OCI-LY3 (cell line): ENCODE results near the gene LNX1.

Experiments used
- H2AFZ ChIP-seq: fragments of 200-600, 300-600 bp; shearing (Covaris generic); 2 replicates; pipeline ENCODE4 v1.6.0; 2014; ENCODE audit warnings: antibody characterized with exemption, low read depth, low read length
- H3K27ac ChIP-seq: fragments of 200-600, 300-600 bp; sonication (generic); 2 replicates; pipeline ENCODE4 v1.5.1; 2014; ENCODE audit warnings: mild to moderate bottlenecking, low read length, moderate library complexity, mixed read lengths
- H3K27me3 ChIP-seq: fragments of 200-600, 300-600 bp; sonication (generic); 2 replicates; pipeline ENCODE4 v1.6.1; 2014; ENCODE audit warnings: low read depth, low read length, mixed read lengths
- H3K36me3 ChIP-seq: fragments of 200-600, 300-600 bp; sonication (generic); replicated peaks from 2 replicates; pipeline ENCODE3; 2014; ENCODE audit warnings: low read depth, low read length, mixed read lengths
- H3K4me1 ChIP-seq: fragments of 300-600, 200-600 bp; sonication (generic); 2 replicates; pipeline ENCODE4 v1.6.1; 2014; ENCODE audit warnings: low read length, mixed read lengths
- H3K4me2 ChIP-seq: fragments of 200-600, 300-600 bp; sonication (generic); 2 replicates; pipeline ENCODE4 v1.6.1; 2014; ENCODE audit warnings: low read length, mixed read lengths
- H3K4me3 ChIP-seq: fragments of 300-600, 200-600 bp; sonication (generic); 2 replicates; pipeline ENCODE4 v1.5.1; 2014; ENCODE audit warnings: antibody characterized with exemption, mild to moderate bottlenecking, low read length, moderate library complexity
- H3K79me2 ChIP-seq: fragments of 300-600, 200-600 bp; shearing (Covaris generic); 2 replicates; pipeline ENCODE4 v1.6.1; 2014; ENCODE audit warnings: mild to moderate bottlenecking, low read length, mixed read lengths
- H3K9ac ChIP-seq: fragments of 300-600, 200-600 bp; shearing (Covaris generic); 2 replicates; pipeline ENCODE4 v1.6.0; 2014; ENCODE audit warnings: mild to moderate bottlenecking, low read length, moderate library complexity
- H3K9me3 ChIP-seq: fragments of 200-600, 300-600 bp; shearing (Covaris generic); 2 replicates; pipeline ENCODE4 v1.6.1; 2014; ENCODE audit warnings: low read length, mixed read lengths; ENCODE audit not compliant: insufficient read depth
- H4K20me1 ChIP-seq: fragments of 200-600, 300-600 bp; sonication (generic); 2 replicates; pipeline ENCODE4 v1.6.1; 2016; ENCODE audit warnings: low read length, mixed read lengths; ENCODE audit not compliant: insufficient read depth
- CTCF ChIP-seq: fragments of 200-600, 300-600 bp; sonication (generic); IDR thresholded peaks from 2 replicates; pipeline ENCODE4 v1.5.1; 2014; ENCODE audit warnings: antibody characterized with exemption, low read length, low read depth
- EZH2phosphoT487 ChIP-seq: fragments of 200-600 bp; shearing (Covaris generic); IDR thresholded peaks from 2 replicates; pipeline ENCODE4 v1.6.1; 2018; ENCODE audit warnings: antibody characterized with exemption, mixed run types, low read depth

Gene LNX1

GRCh38 chr4:53432528-53433424 lies 158.5 kb downstream of the LNX1 start:
- Histone ChIP-seq H3K9me3 (no peaks in the 10 kb centered on the region), H3K4me3 (no peak overlapping the region; the same call in 1 of the 2 replicates), H3K9ac (no peak overlapping the region), H3K27me3 (no peaks in the 10 kb centered on the region), H4K20me1 (peaks cover 39% of the 10 kb centered on the region), H2AFZ (no peak overlapping the region), H3K79me2 (peaks cover 6% of the 10 kb centered on the region), H3K4me1 (peaks cover 31% of the 10 kb centered on the region), H3K4me2 (peak overlapping the region; percentile 71), H3K27ac (peak overlapping the region; percentile 29), H3K36me3 (peaks cover 44% of the 10 kb centered on the region)
- no peak for TF ChIP-seq EZH2phosphoT487
- TF ChIP-seq CTCF = no peak

GRCh38 chr4:53431052-53431451 lies 160.2 kb downstream of the LNX1 start:
- Histone ChIP-seq H3K27ac (no peak overlapping the region), H3K4me2 (peak overlapping the region; percentile 26), H3K36me3 (peaks cover 37% of the 10 kb centered on the region), H3K27me3 (no peaks in the 10 kb centered on the region), H3K9ac (no peak overlapping the region), H2AFZ (no peak overlapping the region), H3K4me3 (no peak overlapping the region), H4K20me1 (peaks cover 35% of the 10 kb centered on the region), H3K79me2 (peaks cover 4% of the 10 kb centered on the region; the same call in 1 of the 2 replicates), H3K9me3 (no peaks in the 10 kb centered on the region), H3K4me1 (peaks cover 31% of the 10 kb centered on the region)
- TF ChIP-seq EZH2phosphoT487 (no peak), CTCF (no peak)

DNA sequence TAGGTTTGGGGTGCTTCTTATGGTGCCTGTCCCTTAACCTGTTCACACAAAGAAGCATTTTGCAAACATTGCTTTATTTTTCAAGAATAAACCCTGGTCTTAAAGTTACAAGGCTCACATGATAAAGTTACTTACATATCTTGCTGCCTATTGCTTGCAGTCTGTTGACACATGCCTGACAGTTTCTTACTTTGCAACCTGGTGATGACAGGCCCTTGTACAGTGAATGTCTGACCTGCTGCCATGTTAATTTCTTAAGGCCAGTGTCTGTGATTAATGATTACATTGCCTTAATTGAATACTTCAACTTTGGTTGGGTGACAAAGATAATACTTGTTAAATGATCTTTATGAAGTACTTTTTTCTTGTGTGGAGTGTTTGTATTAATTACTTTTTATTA lies 163.9 kb downstream of the LNX1 start:
- Histone ChIP-seq H3K27ac (no peak overlapping the region), H3K79me2 (no peaks in the 10 kb centered on the region), H3K27me3 (no peaks in the 10 kb centered on the region), H3K36me3 (peaks cover 22% of the 10 kb centered on the region), H3K4me2 (no peak overlapping the region), H3K9ac (no peak overlapping the region), H3K9me3 (no peaks in the 10 kb centered on the region), H3K4me1 (peaks cover 18% of the 10 kb centered on the region), H4K20me1 (peaks cover 24% of the 10 kb centered on the region), H3K4me3 (no peak overlapping the region), H2AFZ (no peak overlapping the region)
- TF ChIP-seq EZH2phosphoT487 = no peak
- no peak for TF ChIP-seq CTCF

DNA sequence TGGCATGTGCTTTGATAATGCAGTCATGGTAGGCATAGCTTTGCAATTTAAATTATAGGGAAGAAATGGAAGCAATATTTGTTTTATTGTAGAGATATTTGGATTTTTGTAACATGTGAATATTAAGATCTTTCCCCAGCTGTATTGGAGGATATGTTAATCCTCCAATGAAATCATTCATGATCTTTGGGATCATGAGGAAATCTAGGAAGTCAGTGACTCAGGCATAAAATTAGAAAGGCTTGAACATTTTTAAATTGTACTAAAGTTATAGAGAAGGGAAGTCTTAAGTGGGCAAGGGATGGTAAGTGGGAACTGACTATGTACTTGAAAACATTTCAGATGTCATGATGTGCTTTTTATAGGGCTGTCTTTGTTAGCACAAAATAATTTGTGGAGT lies 167.0 kb downstream of the LNX1 start:
- Histone ChIP-seq H3K36me3 (peaks cover 11% of the 10 kb centered on the region), H3K79me2 (no peaks in the 10 kb centered on the region), H3K9ac (no peak overlapping the region), H3K9me3 (no peaks in the 10 kb centered on the region), H3K27ac (no peak overlapping the region), H4K20me1 (peaks cover 11% of the 10 kb centered on the region), H2AFZ (no peak overlapping the region), H3K4me1 (no peaks in the 10 kb centered on the region), H3K4me3 (no peak overlapping the region), H3K4me2 (no peak overlapping the region), H3K27me3 (no peaks in the 10 kb centered on the region)
- TF ChIP-seq CTCF (no peak), EZH2phosphoT487 (no peak)
